ENCODE data around the gene NOTO. TPM values are rescaled to one million over a fixed set of nuclear protein-coding genes. Genes with fewer than 3 reads are reported as not detected.

NOTO gene
- total and polyA plus RNA-seq, 2 of the 8 experiments (the other 6 are each of a cell fraction or from before 2014, with no cell fraction given), result 0.33 to 0.54 TPM

- no peaks in the 10 kb centered on the region for H3K36me3 ChIP-seq (ENCODE audit: control insufficient read depth in 2 of 4, insufficient read depth in 4 of 4, low read length in 3 of 4)
- H4K20me1 ChIP-seq (replicated peaks in 1 of 2; ENCODE audit: control insufficient read depth in 1 of 2, insufficient read depth in 2 of 2, low read length in 2 of 2), result no peaks in the 10 kb centered on the region
- H3K9me3 ChIP-seq (ENCODE audit: insufficient read depth in 2 of 2, low read depth in 1 of 2, low read length in 1 of 2), result no peaks in the 10 kb centered on the region
- H4K5ac ChIP-seq (ENCODE audit: insufficient read length, low read depth, low read length), result no peak overlapping the region
- peaks cover 3% of the 10 kb centered on the region; the same call in 1 of the 2 replicates for H3K79me1 ChIP-seq (ENCODE audit: low read depth, low read length)
- H2AFZ ChIP-seq (ENCODE audit: low read length), result no peak overlapping the region
- DNase-seq (ENCODE audit: low read depth in 1 of 2, low spot score in 2 of 2) (no peak), FAIRE-seq (no peak)
- no peak overlapping the region for H3K4ac ChIP-seq (replicated peaks; ENCODE audit: insufficient read length, low read depth, low read length)
- no peak overlapping the region for H3K4me2 ChIP-seq (ENCODE audit: insufficient read depth in 1 of 2, low read depth in 2 of 2, low read length in 2 of 2)
- H3K4me1 ChIP-seq (replicated peaks in 1 of 4; ENCODE audit: control insufficient read depth in 3 of 4, insufficient read depth in 4 of 4, low read length in 3 of 4), result peaks cover 0 to 3% (median 2%) of the 10 kb centered on the region in 4 experiments; a peak in 3 of 7 replicates
- H2BK20ac ChIP-seq (ENCODE audit: low read length), result no peak overlapping the region
- WGBS, 2 experiments (ENCODE audit: extremely low coverage in 1 of 2, insufficient coverage in 1 of 2, insufficient read length in 1 of 2, insufficient replicate concordance in 2 of 2, low coverage in 1 of 2, low lambda C conversion rate in 2 of 2, missing lambda C conversion rate in 1 of 2), result 84% methylated on average over 7 of the region's 7 CpGs; no CpG with 5 or more reads in 1 of the 2 experiments
- no peak overlapping the region for H2BK15ac ChIP-seq (ENCODE audit: low read length)
- H2BK120ac ChIP-seq (replicated peaks; ENCODE audit: low read depth, low read length), result no peak overlapping the region
- no peak overlapping the region for H3K27ac ChIP-seq (ENCODE audit: low read depth, low read length)
- H4K91ac ChIP-seq (replicated peaks; ENCODE audit: insufficient read length, low read length), result no peak overlapping the region
- no peak overlapping the region for H3K4me3 ChIP-seq (ENCODE audit: extremely low read depth in 1 of 4, insufficient read depth in 2 of 4, low read depth in 3 of 4, low read length in 4 of 4)
- H3K9ac ChIP-seq (replicated peaks in 1 of 4; ENCODE audit: extremely low read depth in 1 of 4, low read depth in 3 of 4, low read length in 3 of 4), result no peak overlapping the region
- H3K14ac ChIP-seq (ENCODE audit: insufficient read length), result no peak overlapping the region
- no peak overlapping the region for H2BK5ac ChIP-seq (ENCODE audit: low read depth, low read length)
- H4K8ac ChIP-seq (ENCODE audit: extremely low read depth, insufficient read depth, low read length), result no peak overlapping the region
- TF ChIP-seq RAD21 (IDR thresholded peaks at IDR 0.05 in 1 of 2, conservative IDR thresholded peaks at IDR 0.05 in 1 of 2; ENCODE audit: low read depth in 2 of 2, low read length in 2 of 2), result no peak
- no peak for TF ChIP-seq EZH2 (IDR thresholded peaks at IDR 0.05; ENCODE audit: low read depth, low read length, severe bottlenecking)
- no peak for TF ChIP-seq RFX5 (IDR thresholded peaks at IDR 0.05; ENCODE audit: borderline replicate concordance, low read depth, low read length)
- no peak for TF ChIP-seq CTCF (IDR thresholded peaks at IDR 0.05; ENCODE audit: control extremely low read depth in 1 of 3, insufficient read depth in 1 of 3, low read depth in 1 of 3, low read length in 3 of 3)
- TF ChIP-seq, protein P1, sequence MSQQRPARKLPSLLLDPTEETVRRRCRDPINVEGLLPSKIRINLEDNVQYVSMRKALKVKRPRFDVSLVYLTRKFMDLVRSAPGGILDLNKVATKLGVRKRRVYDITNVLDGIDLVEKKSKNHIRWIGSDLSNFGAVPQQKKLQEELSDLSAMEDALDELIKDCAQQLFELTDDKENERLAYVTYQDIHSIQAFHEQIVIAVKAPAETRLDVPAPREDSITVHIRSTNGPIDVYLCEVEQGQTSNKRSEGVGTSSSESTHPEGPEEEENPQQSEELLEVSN (IDR thresholded peaks at IDR 0.05), result no peak
- TF ChIP-seq CREB1 (IDR thresholded peaks at IDR 0.05), result no peak
- H3K18ac ChIP-seq (ENCODE audit: extremely low read depth, low read length), result no peak overlapping the region
- no peak overlapping the region for H2AK5ac ChIP-seq (ENCODE audit: low read depth, low read length)
- peaks cover 3% of the 10 kb centered on the region; the same call in 1 of the 2 replicates for H3K23me2 ChIP-seq (ENCODE audit: low read depth, low read length)
- no peak overlapping the region for H3K23ac ChIP-seq (ENCODE audit: insufficient read length)
- no peak overlapping the region for H3K56ac ChIP-seq (replicated peaks; ENCODE audit: insufficient read length, low read depth, low read length)
- H3K27me3 ChIP-seq (replicated peaks in 1 of 4; ENCODE audit: control insufficient read depth in 3 of 4, extremely low read depth in 1 of 4, insufficient read depth in 3 of 4, low read length in 3 of 4), result peaks cover 0 to 4% (median 2%) of the 10 kb centered on the region in 4 experiments; a peak in 1 of 7 replicates
- CTCF ChIA-PET (ENCODE audit: partially characterized antibody), result interaction anchor here (0.6 to 8.4 kb wide), 49 partner anchors 9 to 321 kb away, joined by 3 to 92 read pairs (median 5); partner anchors contain the start of genes CCT7, NOTO and PRADC1
- no peak overlapping the region for H2BK12ac ChIP-seq (ENCODE audit: low read depth, low read length)
- POLR2A ChIA-PET (ENCODE audit: partially characterized antibody), result interaction anchor here (1.2 to 6.2 kb wide), 6 partner anchors 10 to 126 kb away, joined by 3 to 39 read pairs (median 11); partner anchors contain the start of genes CCT7, NOTO and PRADC1
- peaks cover 5 to 23% of the 10 kb centered on the region in 2 experiments for H3K79me2 ChIP-seq (ENCODE audit: control insufficient read depth in 1 of 2, insufficient read depth in 2 of 2, low read length in 2 of 2)
Observed at GRCh38 chr2:73212098-73212447, 9.7 kb downstream of the NOTO start.

Data from H1 (cell line).